CD4-positive, alpha-beta memory T cell (primary cell): Measurements from ENCODE around the gene CCDC34. TPM values are rescaled to one million over a fixed set of nuclear protein-coding genes. Genes with fewer than 3 reads are reported as not detected.

Experiments
- CTCF ChIA-PET: fragments of 350-600 bp; sonication (Branson Sonifier 250); formaldehyde crosslinking; loops from one replicate; lab custom pipeline; 2021; ENCODE audit warnings: inconsistent platforms; ENCODE audit not compliant: partially characterized antibody; lab: Charles Lee
- POLR2A ChIA-PET: fragments of 350-600 bp; sonication (Branson Sonifier 250); formaldehyde crosslinking; loops from one replicate; lab custom pipeline; 2021; ENCODE audit not compliant: partially characterized antibody; lab: Charles Lee
- DNase-seq, 5 donors: peaks; one replicate each; pipeline versions ENCODE4 v3.0.0 to v3.0.0-alpha.2; 2020 to 2022; ENCODE audit warnings: mixed read lengths in 1 of 5
- H3K27ac ChIP-seq: one replicate; pipeline ENCODE4 v1.7.0; 2013; ENCODE audit warnings: low read depth, low read length
- H3K27me3 ChIP-seq: 2 replicates; pipeline ENCODE4 v1.7.0; 2013; ENCODE audit warnings: mild to moderate bottlenecking, low read length, moderate library complexity; ENCODE audit not compliant: insufficient read depth
- H3K36me3 ChIP-seq: 2 replicates; pipeline ENCODE4 v1.7.0; 2013; ENCODE audit warnings: mild to moderate bottlenecking, low read length, moderate library complexity; ENCODE audit not compliant: insufficient read depth
- H3K4me1 ChIP-seq: 2 replicates; pipeline ENCODE4 v1.7.0; 2013; ENCODE audit warnings: mild to moderate bottlenecking, low read length, moderate library complexity; ENCODE audit not compliant: insufficient read depth
- H3K4me3 ChIP-seq, 2 donors: one replicate each; pipeline ENCODE4 v1.7.0; 2013; ENCODE audit warnings: low read length in 2 of 2, mild to moderate bottlenecking in 1 of 2
- H3K9me3 ChIP-seq, 2 donors: one replicate each; pipeline ENCODE4 v1.7.0; 2013; ENCODE audit warnings: low read length in 2 of 2, control low read depth in 1 of 2; ENCODE audit not compliant: control insufficient read depth in 1 of 2
- H3K27ac Mint-ChIP-seq, 7 donors: one replicate each; pipeline ENCODE4 v1.8.0; 2020 to 2021; ENCODE audit warnings: mixed read lengths in 7 of 7, mild to moderate bottlenecking in 6 of 7, inconsistent platforms in 3 of 7, moderate library complexity in 3 of 7
- H3K27me3 Mint-ChIP-seq, 2 donors: one replicate each; pipeline ENCODE4 v1.8.0; 2020 to 2021; ENCODE audit warnings: mixed read lengths in 2 of 2
- H3K36me3 Mint-ChIP-seq, 2 donors: one replicate each; pipeline ENCODE4 v1.8.0; 2020 to 2021; ENCODE audit warnings: mixed read lengths in 2 of 2, inconsistent platforms in 1 of 2, mild to moderate bottlenecking in 1 of 2
- H3K4me1 Mint-ChIP-seq, 4 donors: one replicate each; pipeline ENCODE4 v1.8.0; 2020 to 2021; ENCODE audit warnings: mixed read lengths in 4 of 4, mild to moderate bottlenecking in 1 of 4
- H3K4me3 Mint-ChIP-seq, 8 donors: one replicate each; pipeline ENCODE4 v1.8.0; 2020 to 2021; ENCODE audit warnings: mixed read lengths in 8 of 8, mild to moderate bottlenecking in 7 of 8, moderate library complexity in 6 of 8, inconsistent platforms in 3 of 8
- H3K9me3 Mint-ChIP-seq, 8 donors: one replicate each; pipeline ENCODE4 v1.8.0; 2020 to 2021; ENCODE audit warnings: mixed read lengths in 8 of 8, mild to moderate bottlenecking in 5 of 8, inconsistent platforms in 3 of 8, moderate library complexity in 1 of 8
- intact Hi-C: fragments of 100-400 bp; cut with micrococcal nuclease; formaldehyde crosslinking; loops from one replicate; pipeline ENCODE4 v1.15.1; 2023
- polyA plus RNA-seq, 2 donors: library from polyadenylated mRNA; unstranded; fragments of 300-500 nt; fragmentation: Illumina TruSeq; gene quantifications; one replicate each; pipeline ENCODE4 v1.2.3, GENCODE V29; 2021
- total RNA-seq, 2 experiments: library from RNA; stranded (reverse); gene quantifications; one replicate each; pipeline ENCODE4 v1.2.3, GENCODE V29; 2021

Gene CCDC34
- total and polyA plus RNA-seq, 4 experiments from 2014 or later, result 0.94 to 3.7 (median 2.7) TPM

DNA sequence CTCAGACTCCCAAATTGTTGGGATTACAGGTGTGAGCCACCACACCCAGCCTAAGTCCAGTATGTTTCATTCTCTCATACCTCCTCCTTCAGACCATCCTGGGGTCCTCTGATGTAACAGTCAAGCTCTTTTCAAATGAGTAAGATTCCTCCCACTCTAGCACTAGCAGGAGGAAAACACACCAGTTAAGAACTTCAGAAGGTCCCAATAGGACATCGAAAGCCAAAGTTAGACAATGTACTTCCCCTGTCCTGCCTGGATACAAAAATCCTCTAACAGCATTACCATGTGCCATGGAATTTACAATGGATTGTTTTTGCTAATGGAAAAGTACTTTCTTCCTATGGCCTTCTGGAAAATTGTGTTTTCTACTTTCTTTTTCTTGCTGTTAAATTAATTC, 67.1 kb downstream of the CCDC34 start:
- Mint-ChIP-seq H3K9me3 (peaks cover 2 to 17% (median 10%) of the 10 kb centered on the region in 8 donors), H3K36me3 (no peaks in the 10 kb centered on the region), H3K4me3 (no peak overlapping the region), H3K4me1 (no peaks in the 10 kb centered on the region), H3K27ac (no peak overlapping the region), H3K27me3 (peaks cover 2 to 4% of the 10 kb centered on the region in 2 donors)
- no peak overlapping the region for H3K4me3 ChIP-seq
- no peaks in the 10 kb centered on the region for H3K4me1 ChIP-seq
- POLR2A ChIA-PET, result no interaction called here
- intact Hi-C loops, result loop anchor here (1.0 kb wide), 1 partner anchor 190 kb away; no protein-coding TSS in a partner anchor
- DNase-seq, result no peak
- no peak overlapping the region for H3K27ac ChIP-seq
- CTCF ChIA-PET, result interaction anchor here (0.8 to 1.9 kb wide), 5 partner anchors 10 to 203 kb away, joined by 3 to 7 read pairs (median 3); no protein-coding TSS in a partner anchor
- H3K36me3 ChIP-seq, result no peaks in the 10 kb centered on the region
- no peaks in the 10 kb centered on the region for H3K27me3 ChIP-seq
- H3K9me3 ChIP-seq, result peaks cover 0 to 8% of the 10 kb centered on the region in 2 donors

GRCh38 chr11:27294654-27295053, 68.4 kb downstream of the CCDC34 start:
- CTCF ChIA-PET, result interaction anchor here (1.8 kb wide), 1 partner anchor 12 kb away, joined by 7 read pairs; no protein-coding TSS in a partner anchor
- POLR2A ChIA-PET, result no interaction called here
- Histone ChIP-seq H3K36me3 (no peaks in the 10 kb centered on the region), H3K27me3 (no peaks in the 10 kb centered on the region), H3K9me3 (peaks cover 0 to 8% of the 10 kb centered on the region in 2 donors), H3K4me3 (no peak overlapping the region), H3K27ac (no peak overlapping the region), H3K4me1 (no peaks in the 10 kb centered on the region)
- no peak for DNase-seq
- H3K9me3 Mint-ChIP-seq, result peaks cover 2 to 28% (median 17%) of the 10 kb centered on the region in 8 donors
- H3K4me3 Mint-ChIP-seq, result no peak overlapping the region
- no peaks in the 10 kb centered on the region for H3K4me1 Mint-ChIP-seq
- H3K27me3 Mint-ChIP-seq, result peaks cover 2 to 4% of the 10 kb centered on the region in 2 donors
- intact Hi-C loops, result no loop called here
- no peaks in the 10 kb centered on the region for H3K36me3 Mint-ChIP-seq
- no peak overlapping the region for H3K27ac Mint-ChIP-seq

- no peak for DNase-seq
- Histone ChIP-seq H3K27ac (no peak overlapping the region), H3K4me1 (no peaks in the 10 kb centered on the region), H3K4me3 (no peak overlapping the region), H3K9me3 (peaks cover 0 to 8% of the 10 kb centered on the region in 2 donors), H3K27me3 (no peaks in the 10 kb centered on the region), H3K36me3 (no peaks in the 10 kb centered on the region)
- Mint-ChIP-seq H3K9me3 (peaks cover 2 to 28% (median 19%) of the 10 kb centered on the region in 8 donors), H3K4me3 (no peak overlapping the region), H3K27me3 (peaks cover 2 to 4% of the 10 kb centered on the region in 2 donors), H3K27ac (no peak overlapping the region), H3K36me3 (no peaks in the 10 kb centered on the region), H3K4me1 (no peaks in the 10 kb centered on the region)
- intact Hi-C loops, result no loop called here
- ChIA-PET POLR2A (no interaction called here), CTCF (no interaction called here)
Measured at GRCh38 chr11:27293515-27294417, 69.2 kb downstream of the CCDC34 start.

DNA sequence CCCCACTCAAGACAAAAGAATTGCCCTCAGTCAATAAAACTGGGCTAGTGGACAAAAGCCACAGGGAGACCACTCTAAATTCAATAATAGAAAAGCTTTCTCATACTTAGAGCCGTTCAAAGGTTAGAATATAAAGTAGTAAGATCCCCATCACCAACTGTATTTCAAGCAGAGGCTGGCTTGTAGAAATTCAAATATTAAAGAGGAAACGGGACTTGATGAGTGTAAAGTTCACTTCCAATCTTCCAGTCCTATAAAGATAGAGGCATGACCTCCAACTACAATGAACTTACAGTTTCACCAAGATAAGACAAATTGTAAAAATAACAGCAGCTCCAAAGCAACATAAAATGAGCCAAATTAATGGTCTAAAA, 70.4 kb downstream of the CCDC34 start:
- H3K36me3 ChIP-seq, result no peaks in the 10 kb centered on the region
- no peaks in the 10 kb centered on the region for H3K36me3 Mint-ChIP-seq
- no peaks in the 10 kb centered on the region for H3K27me3 ChIP-seq
- peaks cover 2 to 28% (median 19%) of the 10 kb centered on the region in 8 donors for H3K9me3 Mint-ChIP-seq
- no peaks in the 10 kb centered on the region for H3K4me1 Mint-ChIP-seq
- no peak overlapping the region for H3K4me3 ChIP-seq
- no peaks in the 10 kb centered on the region for H3K4me1 ChIP-seq
- CTCF ChIA-PET, result no interaction called here
- no peak overlapping the region for H3K27ac Mint-ChIP-seq
- no peak overlapping the region for H3K27ac ChIP-seq
- H3K4me3 Mint-ChIP-seq, result no peak overlapping the region
- intact Hi-C loops, result no loop called here
- POLR2A ChIA-PET, result no interaction called here
- peaks cover 2 to 6% of the 10 kb centered on the region in 2 donors for H3K27me3 Mint-ChIP-seq
- H3K9me3 ChIP-seq, result peaks cover 0 to 8% of the 10 kb centered on the region in 2 donors
- DNase-seq, result no peak

- Histone ChIP-seq H3K4me3 (no peak overlapping the region), H3K4me1 (no peaks in the 10 kb centered on the region), H3K36me3 (no peaks in the 10 kb centered on the region), H3K27ac (no peak overlapping the region), H3K27me3 (no peaks in the 10 kb centered on the region), H3K9me3 (peaks cover 0 to 8% of the 10 kb centered on the region in 2 donors)
- POLR2A ChIA-PET, result no interaction called here
- Mint-ChIP-seq H3K36me3 (no peaks in the 10 kb centered on the region), H3K27me3 (peaks cover 2 to 6% of the 10 kb centered on the region in 2 donors), H3K9me3 (peaks cover 2 to 28% (median 19%) of the 10 kb centered on the region in 8 donors), H3K27ac (no peak overlapping the region), H3K4me3 (no peak overlapping the region), H3K4me1 (no peaks in the 10 kb centered on the region)
- no peak for DNase-seq
- intact Hi-C loops, result no loop called here
- CTCF ChIA-PET, result no interaction called here
Measured at GRCh38 chr11:27291954-27292636, 70.9 kb downstream of the CCDC34 start.

GRCh38 chr11:27291302-27291889, 71.6 kb downstream of the CCDC34 start:
- H3K4me1 Mint-ChIP-seq, result no peaks in the 10 kb centered on the region
- POLR2A ChIA-PET, result no interaction called here
- DNase-seq, result peak in 1 of 5 donors; percentile 5

More at GRCh38 chr11:27291302-27291889, 71.6 kb downstream of the CCDC34 start:
- Mint-ChIP-seq H3K4me3 (no peak overlapping the region), H3K27ac (no peak overlapping the region), H3K9me3 (peaks cover 2 to 28% (median 19%) of the 10 kb centered on the region in 8 donors), H3K27me3 (peaks cover 2 to 6% of the 10 kb centered on the region in 2 donors), H3K36me3 (no peaks in the 10 kb centered on the region)
- H3K4me1 ChIP-seq, result no peaks in the 10 kb centered on the region
- no peaks in the 10 kb centered on the region for H3K36me3 ChIP-seq
- H3K27ac ChIP-seq, result no peak overlapping the region
- no peaks in the 10 kb centered on the region for H3K27me3 ChIP-seq
- intact Hi-C loops, result no loop called here
- H3K9me3 ChIP-seq, result peaks cover 0 to 8% of the 10 kb centered on the region in 2 donors
- CTCF ChIA-PET, result no interaction called here
- no peak overlapping the region for H3K4me3 ChIP-seq
